H9 (cell line): ENCODE measurements around the gene PER2. TPM values are rescaled to one million over a fixed set of nuclear protein-coding genes. Genes with fewer than 3 reads are reported as not detected.

Experiments
- DNase-seq: peaks from one replicate; pipeline ENCODE4 v3.0.0-alpha.2; 2017
- H2AFZ ChIP-seq: one replicate; pipeline ENCODE4 v1.6.1; 2013; ENCODE audit warnings: mild to moderate bottlenecking, low read length, control low read depth, moderate library complexity
- H2AK5ac ChIP-seq: 2 replicates; pipeline ENCODE4 v1.6.1; 2013; ENCODE audit warnings: low read length, control low read depth, mixed read lengths; ENCODE audit not compliant: insufficient read length
- H2BK120ac ChIP-seq: one replicate; pipeline ENCODE4 v1.6.1; 2013; ENCODE audit warnings: low read depth, mild to moderate bottlenecking, low read length, control low read depth, inconsistent platforms; ENCODE audit not compliant: poor library complexity, severe bottlenecking
- H2BK12ac ChIP-seq: 2 replicates; pipeline ENCODE4 v1.6.1; 2013; ENCODE audit warnings: low read length, control low read depth, mixed read lengths, low read depth; ENCODE audit not compliant: insufficient read length
- H2BK15ac ChIP-seq: 2 replicates; pipeline ENCODE4 v1.6.1; 2013; ENCODE audit warnings: low read depth, low read length, control low read depth
- H2BK20ac ChIP-seq: one replicate; pipeline ENCODE4 v1.6.1; 2013; ENCODE audit warnings: low read depth, mild to moderate bottlenecking, low read length, control low read depth, inconsistent platforms; ENCODE audit not compliant: poor library complexity, severe bottlenecking
- H2BK5ac ChIP-seq: 2 replicates; pipeline ENCODE4 v1.6.1; 2013; ENCODE audit warnings: low read length, control low read depth, mixed read lengths; ENCODE audit not compliant: insufficient read length
- H3K14ac ChIP-seq: 2 replicates; pipeline ENCODE4 v1.6.1; 2013; ENCODE audit warnings: low read length, control low read depth; ENCODE audit not compliant: insufficient read depth
- H3K18ac ChIP-seq: 2 replicates; pipeline ENCODE4 v1.6.1; 2013; ENCODE audit warnings: low read depth, mild to moderate bottlenecking, mixed read lengths, low read length, control low read depth; ENCODE audit not compliant: insufficient read length
- H3K23ac ChIP-seq: 2 replicates; pipeline ENCODE4 v1.6.1; 2013; ENCODE audit warnings: low read length, control low read depth, mixed read lengths, low read depth; ENCODE audit not compliant: insufficient read length
- H3K23me2 ChIP-seq: 2 replicates; pipeline ENCODE4 v1.6.1; 2013; ENCODE audit warnings: low read depth, mild to moderate bottlenecking, mixed read lengths, low read length, control low read depth; ENCODE audit not compliant: insufficient read length, poor library complexity, severe bottlenecking
- H3K27ac ChIP-seq: 2 replicates; pipeline ENCODE4 v1.5.1; 2013; ENCODE audit warnings: low read length, control low read depth, mixed read lengths, low read depth; ENCODE audit not compliant: insufficient read length
- H3K27me3 ChIP-seq: 2 replicates; pipeline ENCODE4 v1.6.1; 2013; ENCODE audit warnings: low read length, control low read depth, inconsistent platforms; ENCODE audit not compliant: insufficient read depth
- H3K4ac ChIP-seq: 2 replicates; pipeline ENCODE4 v1.6.1; 2013; ENCODE audit warnings: low read depth, mild to moderate bottlenecking, control low read depth, inconsistent platforms, low read length, moderate library complexity
- H3K4me1 ChIP-seq: 2 replicates; pipeline ENCODE4 v1.6.1; 2013; ENCODE audit warnings: low read length, control low read depth, inconsistent platforms; ENCODE audit not compliant: insufficient read depth
- H3K4me2 ChIP-seq: 2 replicates; pipeline ENCODE4 v1.6.1; 2013; ENCODE audit warnings: low read length, control low read depth, mixed read lengths; ENCODE audit not compliant: insufficient read length, insufficient read depth
- H3K56ac ChIP-seq: 2 replicates; pipeline ENCODE4 v1.6.1; 2013; ENCODE audit warnings: low read depth, mild to moderate bottlenecking, mixed read lengths, low read length, control low read depth; ENCODE audit not compliant: insufficient read length
- H3K79me1 ChIP-seq: 2 replicates; pipeline ENCODE4 v1.6.1; 2013; ENCODE audit warnings: low read depth, mild to moderate bottlenecking, moderate library complexity, low read length, control low read depth, inconsistent platforms; ENCODE audit not compliant: insufficient read depth, poor library complexity, severe bottlenecking
- H3K79me2 ChIP-seq: 2 replicates; pipeline ENCODE4 v1.6.1; 2013; ENCODE audit warnings: low read length, control low read depth, inconsistent platforms; ENCODE audit not compliant: insufficient read depth
- H3K9ac ChIP-seq: 2 replicates; pipeline ENCODE4 v1.6.1; 2013; ENCODE audit warnings: low read length, control low read depth, mixed read lengths; ENCODE audit not compliant: insufficient read length; ENCODE audit errors: extremely low read depth
- H3K9me3 ChIP-seq: one replicate; pipeline ENCODE4 v1.6.1; 2013; ENCODE audit warnings: low read depth, low read length, inconsistent platforms; ENCODE audit not compliant: control insufficient read depth
- H3T11ph ChIP-seq: one replicate; pipeline ENCODE4 v1.6.1; 2013; ENCODE audit warnings: mild to moderate bottlenecking, low read length, control low read depth, inconsistent platforms
- H4K20me1 ChIP-seq: one replicate; pipeline ENCODE4 v1.6.1; 2013; ENCODE audit not compliant: control insufficient read depth, insufficient read length, insufficient read depth
- H4K5ac ChIP-seq: 2 replicates; pipeline ENCODE4 v1.6.1; 2013; ENCODE audit warnings: low read depth, mild to moderate bottlenecking, mixed read lengths, low read length, control low read depth; ENCODE audit not compliant: insufficient read length
- H4K8ac ChIP-seq: replicated peaks from 2 replicates; pipeline ENCODE4 v1.6.1; 2013; ENCODE audit warnings: low read length, control low read depth, mixed read lengths, low read depth; ENCODE audit not compliant: insufficient read length
- H4K91ac ChIP-seq: 2 replicates; pipeline ENCODE4 v1.6.1; 2013; ENCODE audit warnings: low read depth, mild to moderate bottlenecking, moderate library complexity, mixed read lengths, low read length, control low read depth; ENCODE audit not compliant: insufficient read length
- H3K27ac Mint-ChIP-seq, 3 experiments: 2 replicates in 2 of 3; 3 replicates in 1 of 3; pipeline ENCODE4 v1.8.0; 2020 to 2021; ENCODE audit warnings: mixed read lengths in 3 of 3, mild to moderate bottlenecking in 1 of 3, moderate library complexity in 1 of 3
- H3K27me3 Mint-ChIP-seq: 2 replicates; pipeline ENCODE4 v1.8.0; 2021; ENCODE audit warnings: low read depth, mild to moderate bottlenecking, moderate library complexity, mixed read lengths
- H3K36me3 Mint-ChIP-seq, 3 experiments: 2 replicates in 2 of 3; 3 replicates in 1 of 3; pipeline ENCODE4 v1.8.0; 2020 to 2021; ENCODE audit warnings: low read depth in 3 of 3, mixed read lengths in 3 of 3; ENCODE audit not compliant: insufficient read depth in 1 of 3
- H3K4me1 Mint-ChIP-seq, 2 experiments: 2 replicates each; pipeline ENCODE4 v1.8.0; 2020; ENCODE audit warnings: mixed read lengths in 2 of 2
- H3K4me3 Mint-ChIP-seq, 2 experiments: 2 replicates in 1 of 2; 3 replicates in 1 of 2; pipeline ENCODE4 v1.8.0; 2020 to 2021; ENCODE audit warnings: mild to moderate bottlenecking in 2 of 2, mixed read lengths in 2 of 2, moderate library complexity in 1 of 2
- H3K9me3 Mint-ChIP-seq, 2 experiments: 2 replicates in 1 of 2; 3 replicates in 1 of 2; pipeline ENCODE4 v1.8.0; 2020; ENCODE audit warnings: mild to moderate bottlenecking in 2 of 2, mixed read lengths in 2 of 2, moderate library complexity in 1 of 2
- CTCF ChIP-seq: fragments of 200-600 bp; sonication (generic); conservative IDR thresholded peaks from 3 replicates; pipeline ENCODE4 v1.8.0; 2021; ENCODE audit warnings: antibody characterized with exemption, mild to moderate bottlenecking
- WGBS: extraction: QIAGEN DNeasy Blood & Tissue Kit; methylation state at CpG from one replicate; pipeline ENCODE4 v1.1.7; 2013; ENCODE audit warnings: missing lambda C conversion rate, low lambda C conversion rate, mixed read lengths; ENCODE audit not compliant: insufficient read length; ENCODE audit errors: extremely low coverage; 5-methylcytosine and 5-hydroxymethylcytosine counted together
- total RNA-seq: library from RNA; stranded (reverse); gene quantifications from 2 replicates; pipeline ENCODE4 v1.2.1, GENCODE V29; 2021

The PER2 gene
- total RNA-seq, 1 experiment from 2014 or later = 12.9 TPM

- Mint-ChIP-seq H3K27me3 (no peaks in the 10 kb centered on the region), H3K4me1 (peaks cover 3 to 8% of the 10 kb centered on the region in 2 experiments)
Measured at GRCh38 chr2:238262496-238263122, 25.8 kb downstream of the PER2 start.

More at GRCh38 chr2:238262496-238263122, 25.8 kb downstream of the PER2 start:
- H3K14ac ChIP-seq = no peak overlapping the region
- H4K20me1 ChIP-seq = no peaks in the 10 kb centered on the region
- no peak for DNase-seq
- H3K9ac ChIP-seq = no peak overlapping the region
- H4K91ac ChIP-seq = no peak overlapping the region
- H3K79me1 ChIP-seq = no peaks in the 10 kb centered on the region
- no peak overlapping the region for H2BK20ac ChIP-seq
- H3K27ac ChIP-seq = no peak overlapping the region
- no peak overlapping the region for H2BK15ac ChIP-seq
- no peaks in the 10 kb centered on the region for H3K23me2 ChIP-seq
- no peak overlapping the region for H3K18ac ChIP-seq
- no peaks in the 10 kb centered on the region for H3K79me2 ChIP-seq
- no peaks in the 10 kb centered on the region for H3K9me3 ChIP-seq
- no peak overlapping the region for H2BK12ac ChIP-seq
- Mint-ChIP-seq H3K36me3 (peaks cover 2 to 25% (median 14%) of the 10 kb centered on the region in 3 experiments; a peak in 6 of 7 replicates), H3K27ac (no peak overlapping the region), H3K9me3 (no peaks in the 10 kb centered on the region), H3K4me3 (no peak overlapping the region)
- no CpG with 5 or more reads among the region's 12 CpGs for WGBS
- H3K27me3 ChIP-seq = no peaks in the 10 kb centered on the region
- H3K56ac ChIP-seq = no peak overlapping the region
- no peak overlapping the region for H4K8ac ChIP-seq
- no peak overlapping the region for H2BK5ac ChIP-seq
- H3T11ph ChIP-seq = no peak overlapping the region
- H3K4me1 ChIP-seq = no peaks in the 10 kb centered on the region
- no peak overlapping the region for H2BK120ac ChIP-seq
- H3K4me2 ChIP-seq = no peak overlapping the region
- no peak overlapping the region for H2AFZ ChIP-seq
- no peak for TF ChIP-seq CTCF
- no peak overlapping the region for H4K5ac ChIP-seq
- H3K4ac ChIP-seq = no peak overlapping the region
- no peak overlapping the region for H2AK5ac ChIP-seq
- H3K23ac ChIP-seq = no peak overlapping the region
